Measurements from ENCODE around the gene CHADL.

DNA sequence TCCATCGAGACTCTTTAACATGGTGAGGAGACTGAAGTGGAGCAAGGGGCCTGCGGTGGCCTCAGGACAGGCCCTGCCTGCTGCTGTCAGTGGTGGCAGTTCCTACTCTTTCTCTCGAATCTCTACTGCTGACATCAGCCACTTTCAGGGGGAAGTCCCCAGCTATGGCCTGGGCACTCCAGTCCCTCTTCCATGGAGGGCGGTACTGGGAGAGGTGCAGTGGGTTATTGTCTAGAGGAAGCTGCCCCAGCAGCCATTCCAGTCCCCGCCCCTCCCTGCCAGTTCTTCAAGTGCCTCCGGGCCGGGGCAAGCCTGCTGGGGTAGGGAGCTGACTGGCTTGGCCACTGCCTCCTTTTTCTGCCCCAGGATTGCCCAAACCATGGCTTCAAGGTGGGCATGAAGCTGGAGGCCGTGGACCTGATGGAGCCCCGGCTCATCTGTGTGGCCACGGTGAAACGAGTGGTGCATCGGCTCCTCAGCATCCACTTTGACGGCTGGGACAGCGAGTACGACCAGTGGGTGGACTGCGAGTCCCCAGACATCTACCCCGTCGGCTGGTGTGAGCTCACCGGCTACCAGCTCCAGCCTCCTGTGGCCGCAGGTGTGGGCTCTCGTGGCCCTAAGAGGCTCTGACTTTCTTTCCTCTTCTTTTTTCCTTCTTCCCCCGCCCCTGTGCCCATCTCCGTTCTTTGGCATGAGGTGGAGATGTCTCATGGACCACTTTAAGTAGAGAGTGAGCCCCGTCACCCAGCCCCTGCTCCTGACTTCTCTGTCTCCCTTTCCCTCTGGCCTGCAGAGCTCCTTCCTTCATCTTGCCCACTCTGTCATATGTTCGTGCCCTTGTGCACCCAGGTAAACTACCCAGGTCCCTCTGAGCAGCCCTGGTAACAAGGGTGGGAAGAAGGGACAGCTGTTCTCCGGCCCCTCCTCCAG, 13.7 kb downstream of the CHADL start:
- TF ChIP-seq ZNF121 (tag by site-specific recombination; IDR thresholded peaks at IDR 0.05): no peak
- TF ChIP-seq, protein P1, sequence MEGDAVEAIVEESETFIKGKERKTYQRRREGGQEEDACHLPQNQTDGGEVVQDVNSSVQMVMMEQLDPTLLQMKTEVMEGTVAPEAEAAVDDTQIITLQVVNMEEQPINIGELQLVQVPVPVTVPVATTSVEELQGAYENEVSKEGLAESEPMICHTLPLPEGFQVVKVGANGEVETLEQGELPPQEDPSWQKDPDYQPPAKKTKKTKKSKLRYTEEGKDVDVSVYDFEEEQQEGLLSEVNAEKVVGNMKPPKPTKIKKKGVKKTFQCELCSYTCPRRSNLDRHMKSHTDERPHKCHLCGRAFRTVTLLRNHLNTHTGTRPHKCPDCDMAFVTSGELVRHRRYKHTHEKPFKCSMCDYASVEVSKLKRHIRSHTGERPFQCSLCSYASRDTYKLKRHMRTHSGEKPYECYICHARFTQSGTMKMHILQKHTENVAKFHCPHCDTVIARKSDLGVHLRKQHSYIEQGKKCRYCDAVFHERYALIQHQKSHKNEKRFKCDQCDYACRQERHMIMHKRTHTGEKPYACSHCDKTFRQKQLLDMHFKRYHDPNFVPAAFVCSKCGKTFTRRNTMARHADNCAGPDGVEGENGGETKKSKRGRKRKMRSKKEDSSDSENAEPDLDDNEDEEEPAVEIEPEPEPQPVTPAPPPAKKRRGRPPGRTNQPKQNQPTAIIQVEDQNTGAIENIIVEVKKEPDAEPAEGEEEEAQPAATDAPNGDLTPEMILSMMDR (tag by site-specific recombination; IDR thresholded peaks at IDR 0.05): no peak
- TF ChIP-seq, protein P2, sequence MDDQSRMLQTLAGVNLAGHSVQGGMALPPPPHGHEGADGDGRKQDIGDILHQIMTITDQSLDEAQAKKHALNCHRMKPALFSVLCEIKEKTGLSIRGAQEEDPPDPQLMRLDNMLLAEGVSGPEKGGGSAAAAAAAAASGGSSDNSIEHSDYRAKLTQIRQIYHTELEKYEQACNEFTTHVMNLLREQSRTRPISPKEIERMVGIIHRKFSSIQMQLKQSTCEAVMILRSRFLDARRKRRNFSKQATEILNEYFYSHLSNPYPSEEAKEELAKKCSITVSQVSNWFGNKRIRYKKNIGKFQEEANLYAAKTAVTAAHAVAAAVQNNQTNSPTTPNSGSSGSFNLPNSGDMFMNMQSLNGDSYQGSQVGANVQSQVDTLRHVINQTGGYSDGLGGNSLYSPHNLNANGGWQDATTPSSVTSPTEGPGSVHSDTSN (CRISPR knock-in tag; IDR thresholded peaks at IDR 0.05): no peak

Measured in HEK293 (cell line).